Ishikawa (cell line): Measurements from ENCODE around the gene CFAP221.

Source experiments
- CEBPB ChIP-seq: IDR thresholded peaks from 2 replicates; pipeline ENCODE4 v1.6.1; 2012
- CREB1 ChIP-seq: IDR thresholded peaks from 2 replicates; pipeline ENCODE4 v1.6.1; 2012; ENCODE audit warnings: low read depth
- EGR1 ChIP-seq: IDR thresholded peaks from 2 replicates; pipeline ENCODE4 v1.6.1; 2012
- EP300 ChIP-seq: IDR thresholded peaks from 2 replicates; pipeline ENCODE4 v1.6.1; 2012; ENCODE audit warnings: borderline replicate concordance
- FOXM1 ChIP-seq: IDR thresholded peaks from 2 replicates; pipeline ENCODE4 v1.6.1; 2012; ENCODE audit warnings: low read depth, borderline replicate concordance
- MAX ChIP-seq: IDR thresholded peaks from 2 replicates; pipeline ENCODE4 v1.6.1; 2012
- NFIC ChIP-seq: IDR thresholded peaks from 2 replicates; pipeline ENCODE4 v1.6.1; 2012
- RAD21 ChIP-seq: IDR thresholded peaks from 2 replicates; pipeline ENCODE4 v1.6.1; 2012; ENCODE audit warnings: low read depth
- REST ChIP-seq: IDR thresholded peaks from 2 replicates; pipeline ENCODE4 v1.6.1; 2012; ENCODE audit warnings: low read depth, mild to moderate bottlenecking
- TAF1 ChIP-seq: IDR thresholded peaks from 2 replicates; pipeline ENCODE4 v1.6.1; 2012; ENCODE audit warnings: low read depth, mild to moderate bottlenecking
- TCF12 ChIP-seq: IDR thresholded peaks from 2 replicates; pipeline ENCODE4 v1.6.1; 2012; ENCODE audit warnings: low read depth
- TEAD4 ChIP-seq: IDR thresholded peaks from 2 replicates; pipeline ENCODE4 v1.6.1; 2012
- USF1 ChIP-seq: IDR thresholded peaks from 2 replicates; pipeline ENCODE4 v1.6.1; 2012
- YY1 ChIP-seq: IDR thresholded peaks from 2 replicates; pipeline ENCODE4 v1.6.1; 2012; ENCODE audit warnings: low read depth
- ZBTB7A ChIP-seq: IDR thresholded peaks from 2 replicates; pipeline ENCODE4 v1.6.1; 2012; ENCODE audit warnings: low read depth

The CFAP221 gene

GRCh38 chr2:119647440-119648169 is 103.4 kb downstream of the CFAP221 start:
- TF ChIP-seq USF1, result no peak
- no peak for TF ChIP-seq FOXM1
- no peak for TF ChIP-seq EP300
- no peak for TF ChIP-seq ZBTB7A
- TF ChIP-seq EGR1, result no peak
- no peak for TF ChIP-seq YY1
- no peak for TF ChIP-seq NFIC
- TF ChIP-seq CREB1, result no peak
- no peak for TF ChIP-seq MAX
- TF ChIP-seq TAF1, result no peak
- TF ChIP-seq RAD21, result no peak

- TF ChIP-seq TCF12 (no peak), EP300 (no peak), YY1 (no peak), RAD21 (no peak), USF1 (no peak), ZBTB7A (no peak), FOXM1 (no peak), REST (no peak), MAX (no peak), TEAD4 (no peak), CREB1 (no peak), TAF1 (no peak), CEBPB (no peak), NFIC (no peak)
These were observed 105.2 kb downstream of the CFAP221 start for GRCh38 chr2:119649364-119649917.

GRCh38 chr2:119650206-119650605 is 106.0 kb downstream of the CFAP221 start:
- no peak for TF ChIP-seq MAX
- TF ChIP-seq TCF12, result no peak
- TF ChIP-seq RAD21, result no peak
- TF ChIP-seq FOXM1, result no peak
- TF ChIP-seq CREB1, result no peak
- TF ChIP-seq YY1, result no peak
- TF ChIP-seq REST, result no peak
- TF ChIP-seq USF1, result no peak
- no peak for TF ChIP-seq NFIC
- TF ChIP-seq TEAD4, result no peak
- TF ChIP-seq EP300, result no peak
- TF ChIP-seq CEBPB, result no peak
- no peak for TF ChIP-seq TAF1
- TF ChIP-seq ZBTB7A, result no peak
- TF ChIP-seq EGR1, result no peak

GRCh38 chr2:119650846-119651370 is 106.7 kb downstream of the CFAP221 start:
- TF ChIP-seq MAX (no peak), TAF1 (no peak), TEAD4 (no peak), REST (no peak), CEBPB (no peak), RAD21 (no peak)
